AG09309 (cell line): Measurements from ENCODE around the gene RGS2.

Experiments
- DNase-seq: peaks from one replicate; pipeline ENCODE4 v3.0.0-alpha.2; 2010; ENCODE audit warnings: low read depth
- H3K4me3 ChIP-seq: 2 replicates; pipeline ENCODE4 v1.5.1; 2011; ENCODE audit warnings: mild to moderate bottlenecking, low read depth, low read length, moderate library complexity; ENCODE audit not compliant: control insufficient read depth
- CTCF ChIP-seq: IDR thresholded peaks from 2 replicates; pipeline ENCODE4 v1.5.1; 2011; ENCODE audit warnings: mild to moderate bottlenecking, low read depth, low read length, inconsistent platforms; ENCODE audit not compliant: insufficient read depth, control insufficient read depth; ENCODE audit errors: missing control alignments

Gene RGS2

GRCh38 chr1:192811006-192811405 is 2.2 kb downstream of the RGS2 start:
- TF ChIP-seq CTCF = no peak
- DNase-seq = no peak
- H3K4me3 ChIP-seq = no peak overlapping the region

GRCh38 chr1:192811594-192812239 is 2.9 kb downstream of the RGS2 start:
- DNase-seq = no peak
- no peak overlapping the region for H3K4me3 ChIP-seq
- no peak for TF ChIP-seq CTCF

- no peak overlapping the region for H3K4me3 ChIP-seq
- no peak for DNase-seq
- no peak for TF ChIP-seq CTCF
These were observed 3.8 kb downstream of the RGS2 start for GRCh38 chr1:192812420-192813209.

- no peak for DNase-seq
- no peak overlapping the region for H3K4me3 ChIP-seq
- no peak for TF ChIP-seq CTCF
These were observed 6.0 kb downstream of the RGS2 start for GRCh38 chr1:192814805-192815204.

- DNase-seq = no peak
- no peak overlapping the region for H3K4me3 ChIP-seq
- no peak for TF ChIP-seq CTCF
These were observed 8.4 kb downstream of the RGS2 start for GRCh38 chr1:192817246-192817645.

GRCh38 chr1:192821296-192821695 is 12.5 kb downstream of the RGS2 start:
- no peak for DNase-seq
- H3K4me3 ChIP-seq = no peak overlapping the region
- no peak for TF ChIP-seq CTCF
